ENCODE results near the gene SMYD5. TPM values are rescaled to one million over a fixed set of nuclear protein-coding genes. Genes with fewer than 3 reads are reported as not detected.

SMYD5 gene
- total and polyA plus RNA-seq, 4 donors, result 10.8 to 19.5 (median 15.9) TPM

DNA sequence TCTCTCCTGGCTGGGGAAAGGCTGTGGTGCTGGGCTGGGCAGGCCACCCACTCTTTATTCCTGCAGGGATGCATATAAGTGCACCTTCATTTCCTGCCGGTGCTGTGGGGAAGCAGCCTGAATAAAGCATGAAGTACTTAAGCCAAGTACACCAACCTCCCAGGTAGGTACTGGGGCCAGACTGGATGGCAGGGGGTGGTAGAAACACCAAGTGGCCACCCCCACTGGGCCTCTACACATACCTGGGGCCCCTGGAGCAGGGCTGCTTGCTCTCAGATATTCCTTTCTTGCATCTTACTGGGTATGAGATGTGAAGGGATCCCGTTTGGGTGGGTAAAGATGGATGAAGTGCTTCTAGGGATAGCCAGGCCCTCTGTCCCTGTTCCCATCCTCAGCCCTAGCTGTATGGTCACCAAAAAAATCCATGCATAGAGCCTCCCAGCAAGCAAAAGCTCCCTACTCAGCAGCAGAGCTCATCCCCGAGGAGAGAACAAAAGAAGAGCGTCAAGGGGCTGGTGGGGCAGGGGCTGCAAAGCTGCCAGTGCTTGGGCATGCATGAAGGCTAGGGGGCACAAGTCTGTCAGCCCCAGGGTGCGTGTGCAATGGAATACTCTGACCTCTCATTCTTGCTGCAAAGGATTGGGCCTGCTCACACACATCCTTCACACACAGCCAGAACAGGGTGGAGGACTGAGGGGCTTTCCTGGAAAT, 42.0 kb downstream of the SMYD5 start:
- 72 to 90% methylated on average over 5 of the region's 5 CpGs for WGBS, 2 donors

DNA sequence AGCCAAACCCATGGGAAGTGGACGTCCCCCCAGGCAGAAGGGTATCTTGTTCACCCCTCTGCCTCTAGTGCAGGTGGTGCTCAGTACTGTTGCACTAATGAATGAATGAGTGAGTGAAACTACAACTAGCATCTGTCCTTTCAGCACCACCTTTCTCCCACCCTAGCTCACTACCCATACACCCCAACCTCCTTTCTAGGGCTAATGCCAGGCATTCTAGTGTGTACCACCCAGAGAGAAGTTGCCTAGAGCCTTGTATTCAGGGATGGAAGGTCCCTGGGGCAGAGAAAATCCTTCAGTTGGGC, 42.5 kb downstream of the SMYD5 start:
- Histone ChIP-seq H3K9me3 (ENCODE audit: control insufficient read depth in 4 of 4, insufficient read depth in 3 of 4, low read length in 3 of 4) (no peaks in the 10 kb centered on the region), H3K4me1 (ENCODE audit: control insufficient read depth in 5 of 5, insufficient read depth in 5 of 5, low read length in 5 of 5) (peaks cover 0 to 3% (median 0%) of the 10 kb centered on the region in 5 donors), H3K27me3 (ENCODE audit: control insufficient read depth in 3 of 3, insufficient read depth in 3 of 3, low read length in 2 of 3) (no peaks in the 10 kb centered on the region), H3K9ac (ENCODE audit: insufficient read depth in 1 of 2, low read length in 2 of 2) (no peak overlapping the region), H3K4me3 (no peak overlapping the region), H3K27ac (ENCODE audit: low read depth in 1 of 2, low read length in 1 of 2) (no peak overlapping the region), H3K36me3 (ENCODE audit: control insufficient read depth in 4 of 4, insufficient read depth in 4 of 4, low read length in 4 of 4) (peaks cover 11 to 27% (median 21%) of the 10 kb centered on the region in 4 donors)
- 34 to 73% methylated on average over 1 of the region's 1 CpG for WGBS, 2 donors
- TF ChIP-seq, protein P1, sequence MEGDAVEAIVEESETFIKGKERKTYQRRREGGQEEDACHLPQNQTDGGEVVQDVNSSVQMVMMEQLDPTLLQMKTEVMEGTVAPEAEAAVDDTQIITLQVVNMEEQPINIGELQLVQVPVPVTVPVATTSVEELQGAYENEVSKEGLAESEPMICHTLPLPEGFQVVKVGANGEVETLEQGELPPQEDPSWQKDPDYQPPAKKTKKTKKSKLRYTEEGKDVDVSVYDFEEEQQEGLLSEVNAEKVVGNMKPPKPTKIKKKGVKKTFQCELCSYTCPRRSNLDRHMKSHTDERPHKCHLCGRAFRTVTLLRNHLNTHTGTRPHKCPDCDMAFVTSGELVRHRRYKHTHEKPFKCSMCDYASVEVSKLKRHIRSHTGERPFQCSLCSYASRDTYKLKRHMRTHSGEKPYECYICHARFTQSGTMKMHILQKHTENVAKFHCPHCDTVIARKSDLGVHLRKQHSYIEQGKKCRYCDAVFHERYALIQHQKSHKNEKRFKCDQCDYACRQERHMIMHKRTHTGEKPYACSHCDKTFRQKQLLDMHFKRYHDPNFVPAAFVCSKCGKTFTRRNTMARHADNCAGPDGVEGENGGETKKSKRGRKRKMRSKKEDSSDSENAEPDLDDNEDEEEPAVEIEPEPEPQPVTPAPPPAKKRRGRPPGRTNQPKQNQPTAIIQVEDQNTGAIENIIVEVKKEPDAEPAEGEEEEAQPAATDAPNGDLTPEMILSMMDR (IDR thresholded peaks at IDR 0.05; ENCODE audit: control extremely low read depth, extremely low read depth), result no peak
- DNase-seq (no peak), ATAC-seq (ENCODE audit: insufficient read depth, low FRiP score) (no peak)

More for the DNA sequence above, 42.0 kb downstream of the SMYD5 start:
- ATAC-seq (ENCODE audit: insufficient read depth, low FRiP score) (no peak), DNase-seq (no peak)
- Histone ChIP-seq H3K4me1 (ENCODE audit: control insufficient read depth in 5 of 5, insufficient read depth in 5 of 5, low read length in 5 of 5) (peaks cover 0 to 3% (median 0%) of the 10 kb centered on the region in 5 donors), H3K27ac (ENCODE audit: low read depth in 1 of 2, low read length in 1 of 2) (no peak overlapping the region), H3K4me3 (no peak overlapping the region), H3K36me3 (ENCODE audit: control insufficient read depth in 4 of 4, insufficient read depth in 4 of 4, low read length in 4 of 4) (peaks cover 11 to 30% (median 24%) of the 10 kb centered on the region in 4 donors), H3K9me3 (ENCODE audit: control insufficient read depth in 4 of 4, insufficient read depth in 3 of 4, low read length in 3 of 4) (no peaks in the 10 kb centered on the region), H3K27me3 (ENCODE audit: control insufficient read depth in 3 of 3, insufficient read depth in 3 of 3, low read length in 2 of 3) (no peaks in the 10 kb centered on the region), H3K9ac (ENCODE audit: insufficient read depth in 1 of 2, low read length in 2 of 2) (no peak overlapping the region)
- TF ChIP-seq, protein P1 (IDR thresholded peaks at IDR 0.05; ENCODE audit: control extremely low read depth, extremely low read depth), result no peak

DNA sequence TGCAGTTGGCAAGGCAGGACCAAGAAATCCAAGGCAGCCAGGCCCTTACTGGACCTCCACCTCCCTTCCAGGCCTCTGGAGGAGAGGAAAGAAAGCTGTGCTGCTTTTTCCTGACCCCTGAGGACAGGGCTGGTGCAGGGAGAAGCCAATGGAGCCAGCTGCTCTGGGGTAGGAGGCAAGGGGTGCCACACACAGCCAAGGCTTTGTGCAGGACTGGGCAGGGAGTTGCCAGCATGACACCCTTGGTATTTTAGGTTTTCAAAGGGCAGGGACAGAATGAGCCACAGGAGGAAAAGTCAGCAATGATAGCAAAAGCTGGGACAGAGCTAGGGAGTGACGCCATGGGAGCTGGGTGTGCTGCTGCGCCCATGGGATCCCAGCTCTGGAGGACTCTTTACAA, 43.0 kb downstream of the SMYD5 start:
- Histone ChIP-seq H3K9me3 (ENCODE audit: control insufficient read depth in 4 of 4, insufficient read depth in 3 of 4, low read length in 3 of 4) (no peaks in the 10 kb centered on the region), H3K9ac (ENCODE audit: insufficient read depth in 1 of 2, low read length in 2 of 2) (no peak overlapping the region), H3K4me1 (ENCODE audit: control insufficient read depth in 5 of 5, insufficient read depth in 5 of 5, low read length in 5 of 5) (peaks cover 0 to 3% (median 0%) of the 10 kb centered on the region in 5 donors), H3K27ac (ENCODE audit: low read depth in 1 of 2, low read length in 1 of 2) (no peak overlapping the region), H3K4me3 (no peak overlapping the region), H3K27me3 (ENCODE audit: control insufficient read depth in 3 of 3, insufficient read depth in 3 of 3, low read length in 2 of 3) (no peaks in the 10 kb centered on the region), H3K36me3 (ENCODE audit: control insufficient read depth in 4 of 4, insufficient read depth in 4 of 4, low read length in 4 of 4) (peaks cover 8 to 24% (median 20%) of the 10 kb centered on the region in 4 donors)
- ATAC-seq (ENCODE audit: insufficient read depth, low FRiP score) (no peak), DNase-seq (no peak)
- TF ChIP-seq, protein P1 (IDR thresholded peaks at IDR 0.05; ENCODE audit: control extremely low read depth, extremely low read depth), result no peak
- 96 to 98% methylated on average over 2 of the region's 2 CpGs for WGBS, 2 donors
